WTC11 (cell line): ENCODE measurements around the gene COL4A3.

Source experiments
- CREM ChIP-seq: sonication (generic); formaldehyde crosslinking; IDR thresholded peaks from 2 replicates; pipeline ENCODE4 v1.8.1; 2022; ENCODE audit warnings: mild to moderate bottlenecking, missing genetic modification reagents, moderate library complexity
- GABPB1 ChIP-seq: sonication (generic); formaldehyde crosslinking; IDR thresholded peaks from 2 replicates; pipeline ENCODE4 v1.8.1; 2023; ENCODE audit warnings: mild to moderate bottlenecking, missing genetic modification reagents
- JUN ChIP-seq: sonication (generic); formaldehyde crosslinking; IDR thresholded peaks from 2 replicates; pipeline ENCODE4 v1.8.0; 2023; ENCODE audit warnings: mild to moderate bottlenecking, missing genetic modification reagents
- NFE2L1 ChIP-seq: sonication (generic); formaldehyde crosslinking; IDR thresholded peaks from 2 replicates; pipeline ENCODE4 v1.8.1; 2023; ENCODE audit warnings: missing genetic modification reagents
- NR3C1 ChIP-seq: sonication (generic); formaldehyde crosslinking; conservative IDR thresholded peaks from 2 replicates; pipeline ENCODE4 v1.8.1; 2023; ENCODE audit warnings: low read depth, mild to moderate bottlenecking, missing genetic modification reagents
- SMAD4 ChIP-seq: sonication (generic); formaldehyde crosslinking; IDR thresholded peaks from 2 replicates; pipeline ENCODE4 v1.8.0; 2022; ENCODE audit warnings: mild to moderate bottlenecking, missing genetic modification reagents
- TEAD4 ChIP-seq: sonication (generic); formaldehyde crosslinking; IDR thresholded peaks from 2 replicates; pipeline ENCODE4 v1.8.0; 2022; ENCODE audit warnings: mild to moderate bottlenecking, missing genetic modification reagents
- TF ChIP-seq, protein P1 (sequence below): fragments of 200-600 bp; IDR thresholded peaks from 2 replicates; pipeline ENCODE4 v1.8.0; 2022; ENCODE audit warnings: antibody characterized with exemption
- TF ChIP-seq, protein P2 (sequence below): sonication (generic); formaldehyde crosslinking; IDR thresholded peaks from 2 replicates; pipeline ENCODE4 v1.8.0; 2022; ENCODE audit warnings: mild to moderate bottlenecking, missing genetic modification reagents

DNA sequence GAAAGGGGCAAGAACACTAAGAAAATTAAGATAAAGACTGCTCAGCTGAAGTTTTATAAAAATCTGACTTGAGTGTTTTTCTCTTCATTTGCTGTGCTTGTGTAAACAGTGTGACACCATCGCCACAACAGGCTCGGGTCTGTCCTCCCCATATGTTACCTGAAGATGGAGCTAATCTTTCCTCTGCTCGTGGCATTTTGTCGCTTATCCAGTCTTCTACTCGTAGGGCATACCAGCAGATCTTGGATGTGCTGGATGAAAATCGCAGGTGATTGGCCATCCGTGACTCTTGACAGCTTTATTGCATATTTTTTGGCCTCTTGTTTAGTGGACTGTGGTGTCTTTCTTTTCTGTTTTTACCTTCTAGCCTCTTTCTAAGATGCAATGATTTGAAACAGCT is 182.7 kb downstream of the COL4A3 start:
- TF ChIP-seq, protein P1, sequence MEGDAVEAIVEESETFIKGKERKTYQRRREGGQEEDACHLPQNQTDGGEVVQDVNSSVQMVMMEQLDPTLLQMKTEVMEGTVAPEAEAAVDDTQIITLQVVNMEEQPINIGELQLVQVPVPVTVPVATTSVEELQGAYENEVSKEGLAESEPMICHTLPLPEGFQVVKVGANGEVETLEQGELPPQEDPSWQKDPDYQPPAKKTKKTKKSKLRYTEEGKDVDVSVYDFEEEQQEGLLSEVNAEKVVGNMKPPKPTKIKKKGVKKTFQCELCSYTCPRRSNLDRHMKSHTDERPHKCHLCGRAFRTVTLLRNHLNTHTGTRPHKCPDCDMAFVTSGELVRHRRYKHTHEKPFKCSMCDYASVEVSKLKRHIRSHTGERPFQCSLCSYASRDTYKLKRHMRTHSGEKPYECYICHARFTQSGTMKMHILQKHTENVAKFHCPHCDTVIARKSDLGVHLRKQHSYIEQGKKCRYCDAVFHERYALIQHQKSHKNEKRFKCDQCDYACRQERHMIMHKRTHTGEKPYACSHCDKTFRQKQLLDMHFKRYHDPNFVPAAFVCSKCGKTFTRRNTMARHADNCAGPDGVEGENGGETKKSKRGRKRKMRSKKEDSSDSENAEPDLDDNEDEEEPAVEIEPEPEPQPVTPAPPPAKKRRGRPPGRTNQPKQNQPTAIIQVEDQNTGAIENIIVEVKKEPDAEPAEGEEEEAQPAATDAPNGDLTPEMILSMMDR, result no peak
- TF ChIP-seq TEAD4 (CRISPR knock-in tag) (no peak), GABPB1 (CRISPR knock-in tag) (no peak), NFE2L1 (CRISPR knock-in tag) (no peak), NR3C1 (CRISPR knock-in tag) (no peak), SMAD4 (CRISPR knock-in tag) (no peak), CREM (CRISPR knock-in tag) (no peak), JUN (CRISPR knock-in tag) (no peak)
- TF ChIP-seq, protein P2, sequence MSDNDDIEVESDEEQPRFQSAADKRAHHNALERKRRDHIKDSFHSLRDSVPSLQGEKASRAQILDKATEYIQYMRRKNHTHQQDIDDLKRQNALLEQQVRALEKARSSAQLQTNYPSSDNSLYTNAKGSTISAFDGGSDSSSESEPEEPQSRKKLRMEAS (CRISPR knock-in tag), result no peak
